Measurements from ENCODE around the gene TRAF3IP1. TPM values are rescaled to one million over a fixed set of nuclear protein-coding genes. Genes with fewer than 3 reads are reported as not detected.
"Not testable (repeated sequence)": the region's sequence is repeated elsewhere in the genome, so short reads cannot be mapped to it uniquely, and the experiment has no call there.

Gene TRAF3IP1
- total RNA-seq, 4 donors from 2014 or later = 19.9 to 38.6 (median 23.6) TPM

GRCh38 chr2:238403632-238404405, 83.5 kb downstream of the TRAF3IP1 start:
- 95% methylated on average over 21 of the region's 21 CpGs for WGBS
- intact Hi-C loops (cut with DNase I) = no loop called here
- no peaks in the 10 kb centered on the region for H3K9me3 ChIP-seq
- H3K27ac ChIP-seq (replicated peaks in 1 of 4) = no peak overlapping the region
- H3K4me3 ChIP-seq = no peak overlapping the region
- H3K4me1 ChIP-seq = no peaks in the 10 kb centered on the region
- no peak for DNase-seq (ENCODE audit: extremely low spot score)
- no peak for TF ChIP-seq POLR2A (IDR thresholded peaks at IDR 0.05; ENCODE audit: low read depth)
- TF ChIP-seq POLR2AphosphoS5 (IDR thresholded peaks at IDR 0.05) = no peak
- no peak for TF ChIP-seq CTCF (IDR thresholded peaks at IDR 0.05)
- TF ChIP-seq EP300 (IDR thresholded peaks at IDR 0.05) = no peak
- H3K27me3 ChIP-seq = no peaks in the 10 kb centered on the region
- H3K36me3 ChIP-seq = peaks cover 12 to 52% (median 23%) of the 10 kb centered on the region in 4 donors

- 93% methylated on average over 19 of the region's 19 CpGs for WGBS
- no peaks in the 10 kb centered on the region for H3K4me1 ChIP-seq
- peaks cover 5 to 46% (median 16%) of the 10 kb centered on the region in 4 donors for H3K36me3 ChIP-seq
- TF ChIP-seq EP300 (IDR thresholded peaks at IDR 0.05) (no peak), POLR2AphosphoS5 (IDR thresholded peaks at IDR 0.05) (no peak), CTCF (IDR thresholded peaks at IDR 0.05) (no peak), POLR2A (IDR thresholded peaks at IDR 0.05; ENCODE audit: low read depth) (no peak)
- intact Hi-C loops (cut with DNase I) = no loop called here
- no peaks in the 10 kb centered on the region for H3K27me3 ChIP-seq
- no peaks in the 10 kb centered on the region for H3K9me3 ChIP-seq
- no peak for DNase-seq (ENCODE audit: extremely low spot score)
- no peak overlapping the region for H3K4me3 ChIP-seq
- no peak overlapping the region for H3K27ac ChIP-seq (replicated peaks in 1 of 4)
Measured at GRCh38 chr2:238404406-238405216, 84.3 kb downstream of the TRAF3IP1 start.

- H3K4me3 ChIP-seq; DNase-seq (ENCODE audit: extremely low spot score); H3K27me3 ChIP-seq; H3K4me1 ChIP-seq; H3K27ac ChIP-seq (replicated peaks in 1 of 4); intact Hi-C loops (cut with DNase I); H3K9me3 ChIP-seq: not testable (repeated sequence)
- H3K36me3 ChIP-seq = peaks cover 5 to 40% (median 14%) of the 10 kb centered on the region in 4 donors
- WGBS = 93% methylated on average over 4 of the region's 4 CpGs
Measured at GRCh38 chr2:238405217-238405555, 84.9 kb downstream of the TRAF3IP1 start.

- TF ChIP-seq POLR2AphosphoS5 (IDR thresholded peaks at IDR 0.05) (no peak), EP300 (IDR thresholded peaks at IDR 0.05) (no peak), CTCF (IDR thresholded peaks at IDR 0.05) (no peak), POLR2A (IDR thresholded peaks at IDR 0.05; ENCODE audit: low read depth) (no peak)
- no peak overlapping the region for H3K4me3 ChIP-seq
- peaks cover 4 to 34% (median 11%) of the 10 kb centered on the region in 4 donors for H3K36me3 ChIP-seq
- no peaks in the 10 kb centered on the region for H3K27me3 ChIP-seq
- intact Hi-C loops (cut with DNase I) = no loop called here
- no peak overlapping the region for H3K27ac ChIP-seq (replicated peaks in 1 of 4)
- H3K9me3 ChIP-seq = no peaks in the 10 kb centered on the region
- H3K4me1 ChIP-seq = no peaks in the 10 kb centered on the region
- 92% methylated on average over 11 of the region's 20 CpGs for WGBS
- DNase-seq (ENCODE audit: extremely low spot score) = no peak
Measured at GRCh38 chr2:238406221-238406997, 86.1 kb downstream of the TRAF3IP1 start.

GRCh38 chr2:238406998-238407285, 86.6 kb downstream of the TRAF3IP1 start:
- no peak for TF ChIP-seq POLR2AphosphoS5 (IDR thresholded peaks at IDR 0.05)
- TF ChIP-seq EP300 (IDR thresholded peaks at IDR 0.05) = no peak
- no peak for TF ChIP-seq CTCF (IDR thresholded peaks at IDR 0.05)
- no peak for TF ChIP-seq POLR2A (IDR thresholded peaks at IDR 0.05; ENCODE audit: low read depth)
- H3K9me3 ChIP-seq = no peaks in the 10 kb centered on the region
- no peaks in the 10 kb centered on the region for H3K27me3 ChIP-seq
- no peak for DNase-seq (ENCODE audit: extremely low spot score)
- intact Hi-C loops (cut with DNase I) = no loop called here
- 88% methylated on average over 8 of the region's 8 CpGs for WGBS
- no peak overlapping the region for H3K4me3 ChIP-seq
- no peak overlapping the region for H3K27ac ChIP-seq (replicated peaks in 1 of 4)
- peaks cover 0 to 29% (median 8%) of the 10 kb centered on the region in 4 donors for H3K36me3 ChIP-seq
- H3K4me1 ChIP-seq = no peaks in the 10 kb centered on the region
